Spleen (tissue), 7 donors: ENCODE data around the gene ALKBH8.

Source experiments
- CTCF ChIP-seq, 11 experiments: fragments of 200-600 bp in 7 of 11; fragments of 450-650 bp in 4 of 11; sonication (generic) in 4 of 11; IDR thresholded peaks in 8 of 11; conservative IDR thresholded peaks in 3 of 11; 1 replicate in 7 of 11; 2 replicates in 4 of 11; pipeline versions ENCODE4 v1.4.0 to v1.8.0; 2016 to 2021; ENCODE audit warnings: antibody characterized with exemption in 11 of 11, inconsistent platforms in 4 of 11, mild to moderate bottlenecking in 1 of 11
- POLR2A ChIP-seq, 3 donors: fragments of 450-650 bp; IDR thresholded peaks; one replicate each; pipeline ENCODE4 v1.5.1; 2017; ENCODE audit warnings: antibody characterized with exemption in 3 of 3, mild to moderate bottlenecking in 1 of 3
- donor health status: DM: no; HTN: no; CAD: no; lungs with moderate emphysema.
- donor health status: DM: no; HTN: no; CAD: no.
- donor health status: DM: no; HTN: no; CAD: no.

GRCh38 chr11:107468596-107468995 is 96.9 kb downstream of the ALKBH8 start:
- TF ChIP-seq CTCF (IDR thresholded peaks at IDR 0.05 in 8 of 11, conservative IDR thresholded peaks at IDR 0.05 in 3 of 11) (no peak), POLR2A (IDR thresholded peaks at IDR 0.05) (no peak)
